Activated CD4-positive, alpha-beta T cell treated with anti-CD3 and anti-CD28 coated beads, Interleukin-2, amount 50 U/mL, for 4 hours (primary cell): ENCODE data around the gene PRAME.
"Not testable (repeated sequence)": the region's sequence is repeated elsewhere in the genome, so short reads cannot be mapped to it uniquely, and the experiment has no call there.

Experiments
- DNase-seq, 2 experiments: peaks; one replicate each; pipeline ENCODE4 v3.0.0-alpha.2; 2020

PRAME gene, protein sequence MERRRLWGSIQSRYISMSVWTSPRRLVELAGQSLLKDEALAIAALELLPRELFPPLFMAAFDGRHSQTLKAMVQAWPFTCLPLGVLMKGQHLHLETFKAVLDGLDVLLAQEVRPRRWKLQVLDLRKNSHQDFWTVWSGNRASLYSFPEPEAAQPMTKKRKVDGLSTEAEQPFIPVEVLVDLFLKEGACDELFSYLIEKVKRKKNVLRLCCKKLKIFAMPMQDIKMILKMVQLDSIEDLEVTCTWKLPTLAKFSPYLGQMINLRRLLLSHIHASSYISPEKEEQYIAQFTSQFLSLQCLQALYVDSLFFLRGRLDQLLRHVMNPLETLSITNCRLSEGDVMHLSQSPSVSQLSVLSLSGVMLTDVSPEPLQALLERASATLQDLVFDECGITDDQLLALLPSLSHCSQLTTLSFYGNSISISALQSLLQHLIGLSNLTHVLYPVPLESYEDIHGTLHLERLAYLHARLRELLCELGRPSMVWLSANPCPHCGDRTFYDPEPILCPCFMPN

DNA sequence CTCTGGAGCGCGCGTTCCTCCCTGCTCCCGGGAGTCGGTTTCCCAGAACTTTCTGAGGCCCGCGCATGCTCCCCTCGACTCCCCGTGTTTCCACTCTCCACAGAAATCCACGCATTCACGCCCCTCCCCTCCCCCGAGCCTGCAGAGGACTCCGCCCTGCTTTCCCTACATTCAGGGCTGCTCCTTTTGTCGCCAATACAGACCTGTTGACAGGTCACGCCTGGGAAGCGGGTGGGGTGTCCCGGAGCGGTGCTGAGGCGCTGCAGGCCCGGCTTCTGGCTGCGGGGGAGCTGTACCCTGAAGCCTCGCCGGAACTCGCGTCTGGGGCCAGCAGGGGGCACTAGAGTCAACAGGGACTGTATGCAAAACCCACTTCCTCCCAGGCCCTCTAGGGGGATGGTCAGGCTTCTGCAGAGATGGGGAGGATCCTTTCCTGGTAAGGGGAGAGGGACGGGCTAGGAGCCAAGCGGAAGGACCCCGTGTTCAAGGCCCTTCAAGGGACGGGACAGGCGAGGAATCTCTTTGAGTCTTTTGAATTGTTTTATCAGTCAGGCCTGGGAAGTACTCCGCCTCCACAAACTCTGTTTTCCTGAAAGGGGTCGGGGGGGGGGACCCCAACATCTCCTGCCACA, at the start of gene PRAME:
Gene PRAME, minus strand, starts transcription at position 294 of the 632 bp plus-strand sequence. CDS start 2,433 bp downstream, outside the sequence.
- peak; percentile 55 to 57 for DNase-seq

DNA sequence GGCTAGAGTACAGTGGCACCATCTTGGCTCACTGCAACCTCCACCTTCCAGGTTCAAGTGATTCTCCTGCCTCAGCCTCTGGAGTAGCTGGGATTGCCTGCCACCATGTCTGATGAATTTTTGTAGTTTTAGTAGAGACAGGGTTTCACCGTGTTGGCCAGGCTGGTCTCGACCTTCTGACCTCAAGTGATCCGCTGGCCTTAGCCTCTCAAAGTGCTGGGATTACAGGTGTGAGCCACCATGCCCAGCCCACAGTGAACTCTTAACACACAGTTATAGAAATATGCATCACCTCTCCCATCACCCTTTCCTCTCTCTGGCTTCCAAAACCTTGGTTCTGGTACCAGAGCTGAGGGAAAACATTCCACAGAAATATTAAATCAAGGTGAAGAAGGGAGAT, 49.0 kb upstream of the PRAME start:
- DNase-seq, result not testable (repeated sequence)

DNA sequence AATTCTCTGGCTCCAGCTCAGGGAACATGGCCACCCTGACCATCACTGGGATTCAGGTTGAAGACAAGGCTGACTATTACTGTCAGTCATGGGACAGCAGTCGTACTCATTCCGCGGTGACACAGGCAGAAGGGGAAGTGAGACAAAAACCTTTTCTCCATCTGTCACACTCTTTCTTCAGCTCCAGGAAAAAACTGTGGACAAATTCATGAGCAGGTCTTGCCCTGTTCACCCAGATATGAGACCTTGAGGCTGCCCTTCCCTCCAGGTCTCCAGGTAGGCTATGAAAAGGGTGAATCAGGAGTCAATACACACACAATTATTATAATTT, 46.0 kb upstream of the PRAME start:
- no peak for DNase-seq

DNA sequence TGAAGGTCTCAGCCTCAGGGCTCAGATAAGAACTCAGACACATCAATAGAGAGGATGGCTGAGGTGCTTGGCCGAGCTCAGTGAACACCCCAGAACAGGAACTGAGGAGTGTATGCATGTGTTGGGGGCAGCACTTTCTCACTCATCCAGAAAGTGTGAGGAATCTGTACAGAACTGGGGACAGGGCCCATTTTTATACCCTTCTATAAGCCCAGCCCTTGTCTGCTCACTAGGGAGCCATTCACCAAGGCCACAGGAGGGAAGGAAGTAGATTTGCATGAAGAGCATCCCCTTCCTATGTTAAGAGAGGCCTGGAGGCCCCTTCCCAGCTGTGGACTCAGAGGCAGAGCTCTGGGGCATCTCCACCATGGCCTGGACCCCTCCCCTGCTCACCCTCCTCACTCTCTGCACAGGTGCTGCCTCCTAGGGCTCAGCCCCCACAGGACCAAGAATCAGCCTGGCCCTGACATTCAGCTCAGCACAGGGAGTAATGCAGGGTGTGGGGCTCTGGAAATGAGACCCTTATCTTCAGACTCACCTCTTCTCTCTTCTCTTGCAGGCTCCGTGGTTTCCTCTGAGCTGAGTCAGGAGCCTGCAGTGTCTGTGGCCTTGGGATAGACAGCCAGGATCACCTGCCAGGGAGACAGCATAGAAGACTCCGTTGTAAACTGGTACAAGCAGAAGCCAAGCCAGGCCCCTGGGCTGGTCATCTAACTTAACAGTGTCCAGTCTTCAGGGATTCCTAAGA, 45.4 kb upstream of the PRAME start:
- no peak for DNase-seq

DNA sequence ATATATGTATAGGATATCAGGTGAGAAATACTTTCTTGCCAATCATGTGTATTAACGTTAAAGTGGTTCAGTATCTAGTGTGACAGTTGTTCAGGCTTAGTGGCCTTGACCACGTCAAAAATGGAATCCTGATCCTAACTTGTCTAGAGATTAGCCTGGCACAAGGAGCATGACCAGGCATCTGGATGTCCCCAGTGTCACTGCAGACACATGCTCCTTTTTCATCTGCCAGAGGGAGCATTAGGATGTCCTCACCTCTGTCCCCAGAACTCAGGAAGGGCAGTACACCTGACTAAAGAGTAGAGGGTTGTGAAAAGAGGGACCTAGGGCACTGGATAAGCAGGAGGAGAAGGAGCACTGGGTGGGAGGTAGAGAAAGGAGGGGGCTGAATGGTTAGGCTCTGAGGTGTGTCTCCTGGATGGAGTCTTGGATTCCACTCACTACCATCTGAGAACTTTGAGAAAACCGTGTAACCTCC, 44.4 kb upstream of the PRAME start:
- DNase-seq, result no peak

DNA sequence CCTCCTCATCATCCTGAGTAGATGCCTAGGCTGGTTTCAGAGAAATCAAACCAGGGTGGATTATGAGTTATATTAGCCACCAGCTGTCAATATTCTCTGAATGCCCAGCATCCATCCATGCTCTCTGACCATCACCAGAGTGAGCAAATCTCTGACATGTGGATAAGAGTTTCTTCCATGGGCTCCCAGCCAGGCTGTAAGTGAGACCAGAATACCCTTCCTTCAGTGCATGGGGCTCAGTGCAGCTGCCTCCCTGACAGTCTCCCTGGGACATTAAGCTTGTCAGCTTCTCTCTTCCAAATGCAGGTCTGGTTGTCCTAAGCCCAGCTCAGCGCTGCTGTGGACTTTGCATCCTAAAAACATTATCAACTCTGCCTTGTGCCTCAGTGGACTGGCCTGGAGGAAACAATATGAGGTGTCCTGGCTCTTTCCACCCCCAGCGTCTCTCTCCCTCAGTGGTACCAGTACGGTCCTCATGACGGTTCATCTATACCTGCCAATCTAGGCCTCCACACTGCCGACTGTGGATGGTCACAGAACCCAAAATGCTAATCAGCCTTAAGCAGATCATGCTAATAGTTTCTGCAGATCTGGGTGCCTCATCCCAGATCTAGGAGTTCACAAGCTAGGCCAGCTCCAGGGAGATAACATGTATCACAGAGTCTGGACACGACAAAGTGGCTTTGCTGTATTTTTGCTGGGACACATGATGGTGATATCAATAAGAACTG, 41.6 kb upstream of the PRAME start:
- no peak for DNase-seq

DNA sequence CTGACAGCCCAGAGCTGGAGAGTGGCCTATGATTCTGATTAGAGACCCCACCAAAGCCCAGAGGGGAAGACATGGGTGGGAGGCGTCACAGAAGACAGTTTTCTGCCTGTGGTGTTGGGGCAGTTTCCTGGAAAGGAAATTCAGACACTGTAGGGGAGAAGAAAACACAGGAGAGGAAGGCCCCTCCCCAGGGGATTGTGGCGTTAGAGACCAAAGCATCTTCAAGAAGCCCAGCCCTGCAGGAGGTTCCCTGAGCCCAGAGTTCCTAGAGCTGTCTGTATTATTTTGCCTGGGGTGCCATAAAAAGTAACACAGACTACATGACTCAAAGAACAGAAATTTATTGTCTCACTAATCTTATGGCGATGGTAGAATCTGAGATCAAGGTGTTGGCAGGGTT, 40.2 kb upstream of the PRAME start:
- no peak for DNase-seq

DNA sequence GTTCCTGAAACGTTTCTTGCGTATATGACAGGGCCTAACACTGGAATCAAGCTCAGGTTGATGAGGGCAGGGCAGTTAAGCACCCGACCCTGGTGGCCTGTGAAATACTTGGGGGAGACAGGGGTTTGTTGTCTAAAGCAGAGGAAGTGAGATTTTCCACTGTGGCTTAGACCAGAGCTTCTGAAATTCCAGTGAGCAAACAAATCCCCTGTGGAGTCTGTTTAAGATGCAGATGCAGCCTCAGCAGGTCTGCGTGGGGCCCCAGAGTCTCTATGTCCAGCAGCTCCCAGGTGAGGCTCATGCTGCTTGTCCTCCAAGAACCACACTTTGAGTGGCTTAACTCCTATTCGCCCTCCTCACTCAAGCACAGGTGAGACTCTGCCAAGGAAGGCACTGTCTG, 39.1 kb upstream of the PRAME start:
- no peak for DNase-seq

DNA sequence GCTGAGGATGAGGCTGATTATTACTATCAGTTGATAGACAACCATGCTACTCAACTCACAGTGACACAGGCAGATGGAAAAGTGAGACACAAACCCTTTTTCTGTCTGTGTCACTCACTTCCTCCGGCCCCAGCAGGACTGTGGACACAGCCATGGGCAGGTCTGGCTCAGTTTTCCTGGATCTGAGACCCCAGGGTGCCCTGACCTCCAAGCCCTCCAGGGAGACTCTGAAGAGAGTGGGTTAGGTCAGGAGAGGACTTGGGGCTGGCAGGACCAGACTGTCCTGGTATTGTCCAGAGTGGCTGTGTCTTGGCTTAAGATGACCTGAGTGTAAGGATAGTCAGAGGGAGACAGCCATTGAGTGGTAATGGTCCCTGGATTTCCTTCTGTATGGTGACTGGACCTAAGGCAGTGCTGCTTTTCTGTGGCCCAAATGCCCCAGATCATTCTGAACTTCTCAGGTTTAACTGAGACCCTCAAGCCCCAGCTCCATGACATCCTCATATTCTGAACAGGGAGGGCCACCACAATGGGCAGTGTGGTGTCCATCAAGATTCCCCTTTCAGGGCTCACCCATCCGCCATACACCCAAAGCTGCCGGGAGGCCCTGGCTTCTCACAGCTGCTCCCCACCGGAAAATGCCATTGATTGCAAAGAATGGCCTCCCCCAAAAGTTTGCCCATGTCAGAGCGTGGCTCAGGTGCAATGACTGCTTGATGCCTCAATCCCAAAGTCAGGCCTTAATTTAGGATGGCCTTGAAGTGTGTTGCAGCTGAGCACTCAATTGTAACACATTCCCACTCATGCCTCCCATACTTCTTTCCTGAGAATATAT, 36.2 kb upstream of the PRAME start:
- no peak for DNase-seq

DNA sequence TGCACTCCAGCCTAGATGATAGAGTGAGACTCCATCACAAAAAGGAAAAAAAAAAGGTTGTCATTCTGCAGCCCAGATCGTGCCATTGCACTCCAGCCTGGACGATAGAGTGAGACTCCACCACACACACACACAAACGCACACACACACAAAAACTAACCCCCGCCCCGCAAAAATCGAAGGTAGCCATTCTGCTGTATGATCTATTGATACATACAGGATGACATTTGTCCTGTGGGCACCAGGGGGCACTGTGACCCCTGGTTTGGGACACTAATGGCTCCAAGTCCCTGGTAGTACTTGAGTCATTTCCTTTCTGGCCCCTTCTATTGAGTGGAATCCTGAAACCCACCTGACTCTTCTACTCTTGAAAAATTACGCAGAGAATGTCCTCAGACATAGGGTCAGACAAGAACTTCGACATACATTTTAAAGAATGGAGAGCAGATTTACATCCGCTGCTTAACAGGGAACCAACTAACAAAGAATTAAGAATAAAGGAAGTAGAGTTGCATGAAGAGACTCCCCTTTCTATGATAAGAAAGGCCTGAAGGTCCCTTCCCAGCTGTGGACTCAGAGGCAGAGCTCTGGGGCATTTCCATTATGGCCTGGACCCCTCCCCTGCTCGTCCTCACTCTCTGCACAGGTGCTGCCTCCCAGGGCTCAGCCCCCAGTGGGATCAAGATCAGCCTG, 35.0 kb upstream of the PRAME start:
- peak; percentile 31 to 48 for DNase-seq

DNA sequence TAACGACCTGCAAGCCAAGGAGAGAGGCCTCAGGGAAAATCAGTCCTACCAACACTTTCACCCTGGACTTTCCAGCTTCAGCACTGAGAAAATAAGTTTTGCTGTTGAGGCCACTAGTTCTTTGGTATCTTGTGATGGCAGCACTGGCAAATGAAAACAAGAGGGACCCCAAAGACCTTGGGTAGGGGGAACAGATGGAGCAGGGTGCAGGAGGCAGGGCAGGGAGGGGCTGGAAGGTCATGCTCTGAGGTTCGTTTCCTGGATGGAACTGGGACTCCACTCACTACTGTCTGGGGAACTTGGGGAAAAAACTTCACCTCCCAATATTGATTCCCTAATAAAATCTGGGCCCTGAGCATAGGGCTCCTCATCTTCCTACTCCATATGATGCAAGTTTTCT, 34.2 kb upstream of the PRAME start:
- no peak for DNase-seq

DNA sequence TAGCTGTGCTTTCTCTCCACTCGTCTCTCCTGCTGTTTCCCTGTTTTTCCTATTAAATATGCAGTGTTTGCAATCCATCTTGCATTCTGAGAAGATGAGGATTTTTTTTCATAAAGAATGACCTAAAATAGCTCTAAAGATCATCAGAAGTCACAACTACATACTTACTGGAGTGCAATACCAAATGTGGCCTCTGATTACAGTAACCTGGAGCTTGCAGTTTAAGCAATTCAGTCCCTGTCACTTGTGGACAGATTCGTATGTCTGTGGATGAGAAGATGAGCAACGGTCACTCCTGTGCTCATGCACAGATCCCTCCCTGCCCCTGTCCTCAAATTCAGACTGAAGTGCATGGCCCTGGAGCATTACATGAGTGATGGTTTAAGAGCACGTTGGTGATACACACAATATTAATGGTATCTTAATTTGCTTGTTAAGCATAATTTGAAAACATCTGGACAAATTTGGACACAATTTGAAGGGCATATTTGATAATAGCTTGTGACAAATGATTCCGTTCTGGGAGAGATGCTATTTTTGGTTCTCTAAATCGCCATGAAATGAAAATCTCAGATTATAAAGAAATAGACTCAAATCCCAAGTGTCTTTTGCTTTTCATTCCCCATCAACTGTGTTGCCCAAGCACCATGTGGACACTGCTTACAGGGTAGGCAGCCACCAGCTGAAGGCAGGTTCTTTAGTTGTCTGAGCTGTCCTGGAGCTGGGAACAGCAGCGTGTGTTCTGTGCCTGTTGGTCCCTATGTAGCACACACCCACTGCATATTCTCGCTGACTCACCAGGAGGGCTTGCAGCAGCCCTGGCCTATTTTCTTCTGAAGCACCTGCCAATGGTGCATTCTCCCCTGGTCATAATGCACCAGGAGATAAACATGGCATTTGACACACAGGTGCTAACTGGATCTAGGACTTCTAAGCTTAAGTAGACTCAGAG, 32.6 kb upstream of the PRAME start:
- no peak for DNase-seq

DNA sequence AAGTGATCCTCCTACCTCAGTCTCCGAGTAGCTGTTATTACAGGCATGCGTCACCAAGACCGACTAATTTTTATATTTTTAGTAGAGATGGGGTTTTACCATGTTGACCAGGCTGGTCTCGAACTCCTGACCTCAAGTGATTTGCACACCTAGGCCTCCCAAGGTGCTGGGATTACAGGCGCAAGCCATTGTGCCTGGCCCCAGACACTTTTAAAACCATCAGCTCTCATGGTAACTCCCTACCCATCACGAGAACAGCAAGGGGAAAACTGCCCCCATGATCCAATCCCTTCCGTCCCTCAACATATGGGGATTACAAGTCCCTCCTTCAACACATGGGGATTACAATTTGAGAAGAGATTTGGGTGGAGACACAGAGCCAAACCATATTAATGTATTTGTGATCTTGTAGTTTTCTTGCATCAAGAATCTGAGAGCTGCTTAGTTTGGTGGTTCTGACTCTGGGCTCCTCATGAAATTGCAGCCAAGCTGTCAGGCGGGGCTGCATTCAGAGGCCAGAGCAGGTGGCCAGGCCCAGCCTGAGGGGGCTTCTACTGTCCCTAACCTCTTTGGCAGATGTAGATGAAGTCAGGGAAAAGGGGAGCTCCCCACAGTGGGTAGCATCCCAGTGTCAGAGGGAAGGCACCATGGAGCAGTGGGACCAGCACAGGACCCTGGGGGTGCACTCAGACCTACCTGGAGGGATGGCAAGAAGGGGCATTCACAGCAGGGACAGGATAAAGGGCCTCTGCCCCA, 31.2 kb upstream of the PRAME start:
- DNase-seq, result no peak

DNA sequence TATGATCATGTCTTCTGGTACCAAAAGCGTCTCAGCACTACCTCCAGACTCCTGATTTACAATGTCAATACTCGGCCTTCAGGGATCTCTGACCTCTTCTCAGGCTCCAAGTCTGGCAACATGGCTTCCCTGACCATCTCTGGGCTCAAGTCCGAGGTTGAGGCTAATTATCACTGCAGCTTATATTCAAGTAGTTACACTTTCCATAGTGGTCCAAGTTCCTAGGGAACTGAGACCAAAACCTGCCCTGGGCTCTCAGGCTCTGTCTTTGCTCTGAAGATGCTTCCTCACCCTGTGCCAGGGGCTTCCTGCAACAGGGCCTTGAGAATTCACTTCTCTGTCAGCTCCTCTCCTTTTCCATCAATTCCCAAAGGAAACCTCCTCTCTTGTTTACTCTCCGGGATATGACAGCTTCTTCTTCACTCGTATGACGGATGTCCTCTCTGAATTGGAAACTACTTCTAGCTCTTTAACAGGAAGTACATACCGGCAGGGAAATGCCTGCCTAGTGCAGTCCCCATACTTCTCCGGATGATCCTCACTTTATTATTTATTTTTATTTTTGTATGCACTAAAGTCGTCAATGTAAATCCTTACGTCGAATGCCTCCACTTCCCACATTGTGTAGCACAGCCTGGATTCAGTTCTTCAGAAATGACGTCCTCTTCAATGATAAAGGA, 29.6 kb upstream of the PRAME start:
- no peak for DNase-seq

DNA sequence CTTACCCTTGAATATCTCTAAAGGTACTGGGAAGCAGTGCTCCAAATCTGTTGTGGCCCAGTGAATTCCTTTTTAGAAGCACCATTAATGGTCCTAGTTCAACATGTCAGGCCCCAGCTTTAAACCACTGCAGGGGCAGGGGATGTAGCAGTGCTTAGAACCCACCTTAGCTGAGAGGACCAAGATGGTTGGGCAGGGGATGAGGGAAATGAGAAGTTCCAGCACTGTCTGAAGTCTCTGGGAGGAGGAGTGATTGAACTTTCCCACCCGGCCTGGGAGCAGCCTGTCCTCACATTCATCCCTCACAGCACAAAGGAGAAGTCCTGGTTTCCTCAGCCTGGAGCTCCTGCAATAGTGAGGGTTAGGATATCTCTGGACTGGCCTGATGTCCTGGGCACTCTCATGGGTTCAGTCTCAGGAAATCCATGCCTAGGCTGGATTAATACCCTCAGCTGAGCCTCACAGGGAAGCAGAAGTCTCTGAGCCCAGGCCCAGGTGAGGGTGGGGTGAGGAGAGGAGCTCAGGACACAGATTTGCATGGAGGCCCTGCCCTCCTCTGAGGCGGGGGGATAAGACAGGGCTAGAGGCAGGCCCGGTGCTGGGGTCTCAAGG, 28.6 kb upstream of the PRAME start:
- no peak for DNase-seq

DNA sequence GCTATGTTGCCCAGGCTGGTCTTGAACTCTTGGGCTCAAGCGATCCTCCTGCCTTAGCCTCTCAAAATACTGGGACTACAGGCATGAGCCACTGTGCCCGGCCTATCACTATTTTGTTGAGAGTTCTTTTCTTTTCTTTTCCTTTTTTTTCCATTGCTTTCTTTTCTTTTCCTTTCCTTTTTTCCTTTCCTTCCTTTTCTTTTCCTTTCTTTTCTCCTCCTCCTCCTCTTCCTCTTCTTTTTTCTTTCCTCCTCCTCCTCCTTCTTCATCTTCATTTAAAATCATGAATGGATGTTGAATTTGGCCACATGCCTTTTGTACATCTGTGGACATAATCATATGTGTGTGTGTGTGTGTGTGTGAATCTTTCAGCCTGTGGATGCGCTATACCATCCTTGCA, 25.7 kb upstream of the PRAME start:
- no peak for DNase-seq

DNA sequence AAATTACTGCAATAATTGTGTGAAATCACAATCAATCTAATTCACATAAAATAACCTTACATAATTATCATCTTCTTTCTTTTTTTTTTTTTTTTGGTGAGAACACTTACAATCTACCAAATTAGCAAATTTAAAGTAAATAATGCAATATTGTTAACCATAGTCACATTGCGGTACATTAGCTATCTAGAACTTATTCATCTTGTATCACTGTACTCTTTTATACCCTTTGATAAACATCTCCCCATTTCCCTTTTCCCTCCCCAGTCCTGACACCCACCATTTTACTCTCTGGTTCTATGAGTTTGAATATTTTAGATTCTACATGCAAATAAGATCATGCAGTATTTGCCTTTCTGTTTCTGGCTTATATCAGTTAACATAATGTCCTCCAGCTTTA, 24.0 kb upstream of the PRAME start:
- no peak for DNase-seq

DNA sequence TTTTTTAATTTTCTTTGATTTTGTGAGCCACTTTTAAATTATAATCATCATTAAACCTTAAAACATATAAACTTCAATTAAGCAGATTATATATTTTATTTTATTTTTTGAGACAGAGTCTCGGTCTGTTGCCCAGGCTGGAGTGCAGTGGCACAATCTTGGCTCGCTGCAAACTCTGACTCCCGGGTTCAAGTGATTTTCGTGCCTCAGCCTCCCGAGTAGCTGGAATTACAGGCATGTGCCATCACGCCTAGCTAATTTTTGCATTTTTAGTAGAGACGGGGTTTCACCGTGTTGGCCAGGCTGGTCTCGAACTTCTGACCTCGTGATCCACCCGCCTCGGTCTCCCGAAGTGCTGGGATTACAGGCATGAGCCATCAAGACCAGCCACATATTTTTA, 22.5 kb upstream of the PRAME start:
- not testable (repeated sequence) for DNase-seq
